C1 segment of cervical spinal cord (tissue), 14 donors: ENCODE results near the gene HIVEP2.
"Not testable (repeated sequence)": the region's sequence is repeated elsewhere in the genome, so short reads cannot be mapped to it uniquely, and the experiment has no call there.

Source experiments
- DNase-seq, 14 donors: peaks; one replicate each; lab custom pipeline; 2025; lab: John Stamatoyannopoulos, UW

Gene HIVEP2

DNA sequence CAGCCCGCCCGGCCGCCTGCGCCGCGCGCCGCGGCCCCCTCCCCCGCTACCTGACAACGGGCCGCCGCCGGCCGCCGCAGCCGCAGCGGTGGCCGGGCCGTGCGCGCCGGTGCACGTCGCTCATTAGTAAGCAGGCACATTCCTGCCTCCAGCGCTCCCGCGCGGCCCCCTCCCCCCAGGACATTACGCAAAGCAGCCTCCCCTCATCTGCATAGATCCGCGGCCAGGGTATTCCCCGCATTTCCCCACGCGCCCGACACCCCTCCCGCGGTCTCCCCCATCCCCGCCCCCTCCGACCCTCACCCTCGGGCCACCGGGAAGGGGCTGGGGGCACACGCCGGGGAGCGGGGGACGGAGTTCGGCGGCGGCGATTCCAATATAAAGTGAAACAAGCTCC, at the start of gene HIVEP2:
Gene HIVEP2, minus strand, starts transcription at position 128 of the 397 bp plus-strand sequence. CDS start 170,438 bp downstream, outside the sequence.
- DNase-seq: peak in 12 of 14 donors; percentile 50 to 87 (median 74)

DNA sequence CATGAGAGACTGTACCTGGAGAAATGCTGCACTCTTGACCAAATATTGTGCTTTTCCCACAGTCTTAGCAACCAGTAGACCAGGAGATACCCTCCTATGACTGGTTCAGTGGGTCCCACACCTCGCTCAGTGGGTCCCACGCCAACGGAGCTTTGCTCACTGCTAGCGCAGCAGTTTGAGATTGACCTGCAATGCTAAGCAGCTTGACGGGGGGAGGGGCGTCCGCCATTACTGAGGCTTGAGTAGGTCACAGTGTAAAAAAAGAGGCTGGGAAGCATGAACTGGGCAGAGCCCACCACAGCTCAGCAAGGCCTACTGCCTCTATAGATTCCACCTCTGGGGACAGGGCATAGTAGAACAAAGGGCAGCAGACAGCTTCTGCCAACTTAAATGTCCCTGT, 49.0 kb upstream of the HIVEP2 start:
- DNase-seq: no peak

- no peak for DNase-seq
These were observed 42.5 kb upstream of the HIVEP2 start for GRCh38 chr6:142987490-142987889.

GRCh38 chr6:142985281-142985680, 40.3 kb upstream of the HIVEP2 start:
- no peak for DNase-seq

- DNase-seq: no peak
These were observed 39.4 kb upstream of the HIVEP2 start for GRCh38 chr6:142984386-142984785.

- DNase-seq: no peak
These were observed 30.4 kb upstream of the HIVEP2 start for GRCh38 chr6:142975365-142975764.

- not testable (repeated sequence) for DNase-seq
These were observed 26.0 kb upstream of the HIVEP2 start for GRCh38 chr6:142970941-142971340.

- DNase-seq: no peak
These were observed 23.6 kb upstream of the HIVEP2 start for GRCh38 chr6:142968601-142969000.

DNA sequence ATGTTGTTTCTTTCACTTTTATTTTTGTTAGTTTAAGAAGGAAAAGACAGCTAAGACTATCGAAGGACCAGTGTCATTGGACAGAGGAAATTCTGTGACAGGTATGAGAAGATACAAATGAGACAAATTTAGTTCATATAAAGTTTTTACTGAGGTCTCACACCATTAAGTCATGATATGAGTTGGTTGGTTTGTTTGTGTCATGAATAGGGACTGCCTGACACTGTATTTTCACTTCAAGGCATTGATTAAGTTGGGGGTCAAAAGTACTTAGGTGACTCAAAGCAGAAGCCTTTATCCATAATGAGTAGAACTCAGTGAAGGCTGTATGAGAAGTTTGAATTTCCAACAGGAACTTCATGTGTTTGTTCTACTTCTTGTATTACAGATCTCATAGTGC, 21.3 kb upstream of the HIVEP2 start:
- no peak for DNase-seq

GRCh38 chr6:142965164-142965563, 20.2 kb upstream of the HIVEP2 start:
- no peak for DNase-seq

DNA sequence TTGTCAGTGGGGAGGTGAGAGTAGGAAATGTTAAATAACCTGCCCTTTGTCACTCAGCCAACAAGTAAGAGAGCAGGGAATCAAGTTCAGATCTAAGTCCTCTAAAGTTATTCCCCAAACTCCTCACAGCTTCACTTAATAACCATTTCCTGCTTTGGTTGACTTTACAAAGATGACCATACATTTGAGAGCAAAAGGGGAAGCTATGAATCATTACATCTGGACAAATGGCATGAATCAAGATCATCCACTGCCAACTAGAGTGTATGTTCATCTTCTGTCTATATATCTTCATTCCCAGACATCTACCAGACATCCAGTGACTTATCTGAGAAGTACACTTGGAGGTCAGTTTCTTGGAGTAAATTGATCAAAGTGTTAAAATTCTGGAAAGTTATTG, 15.1 kb upstream of the HIVEP2 start:
- DNase-seq: no peak

DNA sequence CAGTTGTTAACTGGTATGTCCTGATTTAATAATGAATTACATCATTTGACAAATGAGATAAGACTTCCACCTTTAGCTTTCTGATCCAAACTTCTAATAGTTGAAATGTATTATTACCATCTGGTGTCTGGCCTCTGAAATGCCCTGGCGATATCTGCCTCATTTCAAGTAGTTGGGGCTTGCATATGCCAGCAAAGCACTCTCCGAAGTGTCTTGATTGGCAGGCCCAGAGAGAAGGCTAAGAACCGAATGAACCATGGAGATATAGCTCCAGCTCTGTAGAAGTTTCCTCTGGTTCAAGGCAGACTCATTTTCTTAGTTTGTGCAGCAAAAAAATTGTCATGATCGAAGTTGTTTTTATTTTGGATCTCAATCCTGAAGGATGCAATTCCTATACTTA, 13.4 kb upstream of the HIVEP2 start:
- DNase-seq: no peak

GRCh38 chr6:142956726-142957125, 11.8 kb upstream of the HIVEP2 start:
- DNase-seq: no peak

GRCh38 chr6:142954844-142955243, 9.9 kb upstream of the HIVEP2 start:
- DNase-seq: no peak

GRCh38 chr6:142953373-142954273, 8.6 kb upstream of the HIVEP2 start:
- no peak for DNase-seq

DNA sequence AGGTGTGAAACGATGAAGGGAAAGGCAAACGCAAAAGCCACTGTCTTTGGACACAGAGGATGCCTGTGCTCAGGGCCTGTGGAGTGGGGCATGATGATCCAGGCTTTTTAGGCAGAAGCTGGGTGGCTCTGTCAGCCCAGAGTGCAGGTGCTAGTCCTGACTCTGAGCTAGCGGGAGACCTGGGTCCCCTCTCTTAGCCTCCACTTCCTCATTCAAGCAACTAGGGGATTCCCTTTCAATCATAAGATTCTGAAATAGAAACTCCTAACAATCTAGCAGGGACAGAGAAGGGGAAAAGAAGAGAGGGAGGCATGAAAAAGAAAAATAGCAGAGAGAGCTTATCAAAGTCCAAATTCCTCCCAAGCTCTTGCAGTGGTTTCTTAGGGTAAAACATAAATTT, 7.6 kb upstream of the HIVEP2 start:
- DNase-seq: no peak

GRCh38 chr6:142950291-142950690, 5.3 kb upstream of the HIVEP2 start:
- DNase-seq: no peak

DNA sequence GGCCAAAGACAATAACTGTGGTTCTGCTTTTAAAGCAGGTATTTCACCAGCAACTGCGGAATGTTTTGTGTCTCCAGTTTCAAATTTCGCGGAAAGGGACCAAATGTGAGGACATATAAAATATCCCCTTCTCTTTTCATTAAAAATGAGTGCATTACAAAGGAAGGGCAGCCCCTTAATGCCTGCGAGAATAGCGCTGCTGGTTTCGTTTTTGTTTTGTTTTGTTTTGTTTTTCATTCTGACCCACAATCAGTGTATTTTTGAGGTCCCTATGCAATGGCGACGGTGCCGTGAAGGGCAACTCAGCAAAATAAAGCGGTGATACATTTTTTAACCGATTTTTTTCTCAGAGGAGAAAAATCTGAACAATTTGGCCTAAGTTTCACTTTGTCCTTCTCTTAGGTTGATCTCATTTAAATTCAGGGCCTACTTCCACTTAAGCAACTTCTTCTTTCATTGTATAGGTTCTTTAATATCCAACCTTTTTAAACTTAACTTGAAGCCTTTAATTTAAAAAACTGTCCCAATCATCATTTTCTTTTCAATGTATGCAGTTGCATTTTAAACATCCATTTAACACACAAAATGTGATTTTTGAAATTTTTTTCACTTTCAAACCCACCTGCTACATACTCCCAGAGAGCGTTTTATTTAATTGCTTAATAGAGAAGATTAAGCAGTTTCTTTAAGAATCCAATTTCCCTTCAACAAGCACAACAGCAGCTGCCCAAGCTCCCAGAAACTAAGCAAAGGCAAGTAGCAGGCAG, 2.9 kb upstream of the HIVEP2 start:
- no peak for DNase-seq

DNA sequence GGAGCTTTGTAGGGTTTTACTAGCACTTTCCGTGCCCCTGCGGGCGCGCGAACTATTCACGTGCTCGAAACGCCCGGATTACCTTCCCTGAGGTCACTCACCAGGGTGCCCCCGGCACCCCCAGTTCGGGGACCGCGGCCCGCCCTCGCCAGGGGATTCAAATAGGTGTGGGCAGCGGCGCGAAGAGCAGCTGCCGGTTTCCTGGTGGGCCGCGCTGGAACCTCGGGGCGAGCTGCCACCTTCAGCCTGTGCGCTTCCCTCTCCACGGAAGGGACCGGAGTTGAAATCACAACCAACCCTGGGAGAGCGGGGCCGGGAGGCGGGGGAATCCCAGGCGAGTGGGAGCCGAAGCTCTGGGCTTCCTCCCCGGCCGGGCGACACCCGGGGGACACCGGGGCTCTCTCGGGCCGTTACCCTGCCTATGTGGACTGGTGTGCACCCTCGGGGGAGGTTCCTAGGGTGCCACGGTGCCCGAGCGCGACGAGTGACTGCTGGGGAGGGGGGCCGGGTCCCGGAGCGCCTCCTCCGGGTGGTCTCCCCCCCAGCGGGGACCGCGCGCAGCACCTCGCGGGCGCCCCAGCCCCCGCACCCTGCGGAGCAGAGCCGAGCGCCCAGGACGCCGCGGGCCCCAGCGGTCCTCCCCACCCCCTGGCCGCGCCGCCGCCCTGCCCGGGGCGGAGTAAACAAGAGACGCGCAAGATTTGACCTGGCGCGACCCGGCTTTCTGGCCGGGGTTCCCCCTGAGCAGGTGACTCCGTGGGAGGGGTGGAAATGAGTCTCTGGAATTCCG, 2.1 kb upstream of the HIVEP2 start:
- peak; percentile 17 to 84 (median 70) for DNase-seq

GRCh38 chr6:142946181-142946923, 1.4 kb upstream of the HIVEP2 start:
- peak; percentile 71 to 98 (median 92) for DNase-seq
